Keratinocyte (primary cell): Measurements from ENCODE around the gene CCDC15. TPM values are rescaled to one million over a fixed set of nuclear protein-coding genes. Genes with fewer than 3 reads are reported as not detected.

Source experiments
- DNase-seq: peaks from one replicate; pipeline ENCODE4 v3.0.0-alpha.2; 2011; ENCODE audit warnings: low read depth, missing footprints, low spot score
- FAIRE-seq: peaks from 2 replicates; lab custom pipeline; 2011; peaks lifted over from hg19 to GRCh38; lab: Jason Lieb, UNC
- H2AFZ ChIP-seq: 2 replicates; pipeline ENCODE4 v1.6.0; 2012; ENCODE audit warnings: low read length, control low read depth, inconsistent platforms; ENCODE audit not compliant: control insufficient read depth
- H3K27ac ChIP-seq: 2 replicates; pipeline ENCODE4 v1.5.1; 2011; ENCODE audit warnings: low read length; ENCODE audit not compliant: control insufficient read depth, insufficient read depth
- H3K27me3 ChIP-seq: 3 replicates; pipeline ENCODE4 v1.6.0; 2011; ENCODE audit warnings: low read length; ENCODE audit not compliant: control insufficient read depth, insufficient read depth; ENCODE audit errors: extremely low read depth
- H3K36me3 ChIP-seq, 2 experiments: 2 replicates in 1 of 2; 3 replicates in 1 of 2; pipeline ENCODE4 v1.5.1; 2011; ENCODE audit warnings: low read length in 2 of 2, mild to moderate bottlenecking in 1 of 2; ENCODE audit not compliant: control insufficient read depth in 2 of 2, insufficient read depth in 2 of 2; ENCODE audit errors: extremely low read depth in 1 of 2
- H3K4me1 ChIP-seq: 3 replicates; pipeline ENCODE4 v1.5.1; 2011; ENCODE audit warnings: low read length; ENCODE audit not compliant: control insufficient read depth, insufficient read depth; ENCODE audit errors: extremely low read depth
- H3K4me2 ChIP-seq: 3 replicates; pipeline ENCODE4 v1.6.0; 2011; ENCODE audit warnings: low read depth, low read length; ENCODE audit not compliant: control insufficient read depth, insufficient read depth; ENCODE audit errors: extremely low read depth
- H3K4me3 ChIP-seq, 3 experiments: fragments of 200-600 bp in 1 of 3; sonication (generic) in 1 of 3; 2 replicates in 2 of 3; 3 replicates in 1 of 3; pipeline ENCODE4 v1.5.1; 2011 to 2016; ENCODE audit warnings: low read length in 3 of 3, mild to moderate bottlenecking in 3 of 3, control low read depth in 2 of 3, inconsistent platforms in 1 of 3, low read depth in 1 of 3, mixed read lengths in 1 of 3, mixed run types in 1 of 3, moderate library complexity in 1 of 3; ENCODE audit not compliant: control insufficient read depth in 2 of 3, insufficient read depth in 2 of 3; ENCODE audit errors: extremely low read depth in 1 of 3
- H3K79me2 ChIP-seq: 2 replicates; pipeline ENCODE4 v1.6.0; 2012; ENCODE audit warnings: low read length; ENCODE audit not compliant: control insufficient read depth, insufficient read depth
- H3K9ac ChIP-seq: 3 replicates; pipeline ENCODE4 v1.6.0; 2011; ENCODE audit warnings: low read length; ENCODE audit not compliant: control insufficient read depth, insufficient read depth; ENCODE audit errors: extremely low read depth
- H3K9me1 ChIP-seq: 3 replicates; pipeline ENCODE4 v1.6.0; 2011; ENCODE audit warnings: low read length; ENCODE audit not compliant: control insufficient read depth, insufficient read depth; ENCODE audit errors: extremely low read depth
- H3K9me3 ChIP-seq: 2 replicates; pipeline ENCODE4 v1.5.1; 2012; ENCODE audit warnings: low read depth, low read length; ENCODE audit not compliant: control insufficient read depth
- H4K20me1 ChIP-seq: 3 replicates; pipeline ENCODE4 v1.6.0; 2011; ENCODE audit warnings: low read length; ENCODE audit not compliant: control insufficient read depth, insufficient read depth; ENCODE audit errors: extremely low read depth
- CTCF ChIP-seq, 3 experiments: IDR thresholded peaks in 1 of 3; conservative IDR thresholded peaks in 1 of 3; optimal IDR thresholded peaks in 1 of 3; 2 replicates in 2 of 3; 3 replicates in 1 of 3; pipeline versions ENCODE3 to v1.5.1; 2011; ENCODE audit warnings: low read length in 3 of 3, mild to moderate bottlenecking in 3 of 3, moderate library complexity in 2 of 3, control low read depth in 1 of 3, inconsistent platforms in 1 of 3; ENCODE audit not compliant: insufficient read depth in 2 of 3; ENCODE audit errors: extremely low read depth in 1 of 3
- EZH2 ChIP-seq: IDR thresholded peaks from one replicate; pipeline ENCODE4 v1.6.1; 2012; ENCODE audit warnings: inconsistent platforms, mild to moderate bottlenecking, low read length, moderate library complexity
- dilution Hi-C: fragments of 300-500 bp; cut with MboI; formaldehyde crosslinking; loops from one replicate; pipeline ENCODE4 v1.7.0; 2020; ENCODE audit warnings: low sequenced_read_pairs; ENCODE audit not compliant: extremely low pct_ligation_motif_present
- polyA plus RNA-seq, 5 experiments: library from polyadenylated mRNA; depleted of rRNA in 3 of 5; stranded (reverse) in 3 of 5; stranded (forward) in 1 of 5; unstranded in 1 of 5; fragments of >200 nt; gene quantifications; 1 replicate in 1 of 5; 2 replicates in 3 of 5; 3 replicates in 1 of 5; pipeline versions ENCODE4 v1.2.1 to v1.2.3, GENCODE V29; 2011 to 2012; ENCODE audit warnings: missing spikeins in 2 of 5, low read depth in 1 of 5, low replicate concordance in 1 of 5

The CCDC15 gene
- polyA plus RNA-seq, 1 donor (not counting 4 experiments of a cell fraction or from before 2014, with no cell fraction given): 2.0 TPM

- Histone ChIP-seq H2AFZ (no peak overlapping the region), H3K4me3 (no peak overlapping the region), H4K20me1 (no peaks in the 10 kb centered on the region), H3K9ac (peak overlapping the region; percentile 61), H3K4me1 (peaks cover 27% of the 10 kb centered on the region), H3K9me3 (no peaks in the 10 kb centered on the region), H3K4me2 (no peak overlapping the region), H3K79me2 (no peaks in the 10 kb centered on the region), H3K27ac (no peak overlapping the region), H3K36me3 (no peaks in the 10 kb centered on the region), H3K27me3 (no peaks in the 10 kb centered on the region), H3K9me1 (no peaks in the 10 kb centered on the region)
- no peak for DNase-seq
- TF ChIP-seq EZH2 (no peak), CTCF (optimal IDR thresholded peaks at IDR 0.05 in 1 of 3, IDR thresholded peaks at IDR 0.05 in 1 of 3, conservative IDR thresholded peaks at IDR 0.05 in 1 of 3; ENCODE audit: extremely low read depth in 1 of 3, insufficient read depth in 2 of 3, low read length in 3 of 3) (no peak)
- dilution Hi-C loops: no loop called here
- FAIRE-seq: no peak
Measured at GRCh38 chr11:125075242-125075625, 121.2 kb downstream of the CCDC15 start.

GRCh38 chr11:125075900-125076317 lies 121.9 kb downstream of the CCDC15 start:
- H3K27ac ChIP-seq: peak overlapping the region; percentile 67
- no peak overlapping the region for H3K4me3 ChIP-seq
- FAIRE-seq (peak; percentile 65), DNase-seq (peak; percentile 65)
- H3K9ac ChIP-seq: peak overlapping the region; percentile 61
- H3K36me3 ChIP-seq: no peaks in the 10 kb centered on the region
- no peaks in the 10 kb centered on the region for H3K9me3 ChIP-seq
- no peak for TF ChIP-seq EZH2
- TF ChIP-seq CTCF (optimal IDR thresholded peaks at IDR 0.05 in 1 of 3, IDR thresholded peaks at IDR 0.05 in 1 of 3, conservative IDR thresholded peaks at IDR 0.05 in 1 of 3; ENCODE audit: extremely low read depth in 1 of 3, insufficient read depth in 2 of 3, low read length in 3 of 3): peak in 2 of 3 experiments; percentile 19 to 20
- H3K4me2 ChIP-seq: peak overlapping the region; percentile 46
- no peaks in the 10 kb centered on the region for H3K9me1 ChIP-seq
- dilution Hi-C loops: no loop called here
- H4K20me1 ChIP-seq: no peaks in the 10 kb centered on the region
- peaks cover 20% of the 10 kb centered on the region for H3K4me1 ChIP-seq
- H3K27me3 ChIP-seq: no peaks in the 10 kb centered on the region
- H3K79me2 ChIP-seq: no peaks in the 10 kb centered on the region
- H2AFZ ChIP-seq: peak overlapping the region; percentile 89
